AG09309 (cell line): ENCODE data around the gene OR51G1.
"Not testable (repeated sequence)": the region's sequence is repeated elsewhere in the genome, so short reads cannot be mapped to it uniquely, and the experiment has no call there.

Experiments used
- DNase-seq: peaks from one replicate; pipeline ENCODE4 v3.0.0-alpha.2; 2010; ENCODE audit warnings: low read depth
- H3K4me3 ChIP-seq: 2 replicates; pipeline ENCODE4 v1.5.1; 2011; ENCODE audit warnings: mild to moderate bottlenecking, low read depth, low read length, moderate library complexity; ENCODE audit not compliant: control insufficient read depth
- TF ChIP-seq, protein P1 (sequence below): IDR thresholded peaks from 2 replicates; pipeline ENCODE4 v1.5.1; 2011; ENCODE audit warnings: mild to moderate bottlenecking, low read depth, low read length, inconsistent platforms; ENCODE audit not compliant: insufficient read depth, control insufficient read depth; ENCODE audit errors: missing control alignments

OR51G1 gene, protein sequence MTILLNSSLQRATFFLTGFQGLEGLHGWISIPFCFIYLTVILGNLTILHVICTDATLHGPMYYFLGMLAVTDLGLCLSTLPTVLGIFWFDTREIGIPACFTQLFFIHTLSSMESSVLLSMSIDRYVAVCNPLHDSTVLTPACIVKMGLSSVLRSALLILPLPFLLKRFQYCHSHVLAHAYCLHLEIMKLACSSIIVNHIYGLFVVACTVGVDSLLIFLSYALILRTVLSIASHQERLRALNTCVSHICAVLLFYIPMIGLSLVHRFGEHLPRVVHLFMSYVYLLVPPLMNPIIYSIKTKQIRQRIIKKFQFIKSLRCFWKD

DNA sequence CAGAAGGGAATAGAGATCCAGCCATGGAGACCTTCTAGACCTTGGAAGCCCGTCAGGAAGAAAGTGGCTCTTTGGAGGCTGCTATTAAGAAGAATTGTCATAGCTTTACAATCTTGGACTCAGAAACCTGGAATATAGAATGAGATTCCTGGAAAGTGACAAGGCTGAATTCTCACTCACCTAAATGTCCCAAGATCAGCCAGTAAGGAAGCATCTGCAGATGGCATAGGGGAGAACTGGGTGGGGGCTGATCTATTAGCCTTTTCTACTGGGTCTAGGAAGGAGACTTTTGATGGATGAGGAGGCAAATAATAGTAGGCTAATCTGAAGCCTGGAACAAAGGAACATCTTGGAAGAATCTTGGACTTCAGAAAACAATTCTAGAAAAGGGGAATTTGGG is at the start of gene OR51G1:
Gene OR51G1, minus strand, starts transcription at position 101 of the 400 bp plus-strand sequence. Its CDS starts 0 bp downstream, at position 101.
- TF ChIP-seq, protein P1, sequence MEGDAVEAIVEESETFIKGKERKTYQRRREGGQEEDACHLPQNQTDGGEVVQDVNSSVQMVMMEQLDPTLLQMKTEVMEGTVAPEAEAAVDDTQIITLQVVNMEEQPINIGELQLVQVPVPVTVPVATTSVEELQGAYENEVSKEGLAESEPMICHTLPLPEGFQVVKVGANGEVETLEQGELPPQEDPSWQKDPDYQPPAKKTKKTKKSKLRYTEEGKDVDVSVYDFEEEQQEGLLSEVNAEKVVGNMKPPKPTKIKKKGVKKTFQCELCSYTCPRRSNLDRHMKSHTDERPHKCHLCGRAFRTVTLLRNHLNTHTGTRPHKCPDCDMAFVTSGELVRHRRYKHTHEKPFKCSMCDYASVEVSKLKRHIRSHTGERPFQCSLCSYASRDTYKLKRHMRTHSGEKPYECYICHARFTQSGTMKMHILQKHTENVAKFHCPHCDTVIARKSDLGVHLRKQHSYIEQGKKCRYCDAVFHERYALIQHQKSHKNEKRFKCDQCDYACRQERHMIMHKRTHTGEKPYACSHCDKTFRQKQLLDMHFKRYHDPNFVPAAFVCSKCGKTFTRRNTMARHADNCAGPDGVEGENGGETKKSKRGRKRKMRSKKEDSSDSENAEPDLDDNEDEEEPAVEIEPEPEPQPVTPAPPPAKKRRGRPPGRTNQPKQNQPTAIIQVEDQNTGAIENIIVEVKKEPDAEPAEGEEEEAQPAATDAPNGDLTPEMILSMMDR = no peak

DNA sequence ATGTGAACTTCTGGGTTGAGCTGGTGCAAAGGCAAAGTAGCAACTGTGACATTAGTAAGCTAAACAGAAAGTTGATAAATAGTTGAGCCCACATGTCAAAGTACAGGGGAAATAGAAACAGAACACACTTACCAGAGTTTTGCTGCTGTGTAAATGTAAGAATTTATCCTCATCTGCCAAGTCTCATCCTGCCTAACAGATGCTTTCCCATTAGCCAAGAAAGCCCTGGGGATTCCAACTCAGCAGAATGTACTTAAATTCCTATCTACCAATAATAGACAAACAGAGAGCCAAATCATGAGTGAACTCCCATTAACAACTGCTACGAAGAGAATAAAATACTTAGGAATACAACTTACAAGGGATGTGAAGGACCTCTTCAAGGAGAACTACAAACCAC is 38.7 kb upstream of the OR51G1 start:
- TF ChIP-seq, protein P1 = no peak
- no peak overlapping the region for H3K4me3 ChIP-seq
- no peak for DNase-seq

More for the DNA sequence above, at the start of gene OR51G1:
- no peak within 1 kb of the TSS for H3K4me3 ChIP-seq
- no peak for DNase-seq

DNA sequence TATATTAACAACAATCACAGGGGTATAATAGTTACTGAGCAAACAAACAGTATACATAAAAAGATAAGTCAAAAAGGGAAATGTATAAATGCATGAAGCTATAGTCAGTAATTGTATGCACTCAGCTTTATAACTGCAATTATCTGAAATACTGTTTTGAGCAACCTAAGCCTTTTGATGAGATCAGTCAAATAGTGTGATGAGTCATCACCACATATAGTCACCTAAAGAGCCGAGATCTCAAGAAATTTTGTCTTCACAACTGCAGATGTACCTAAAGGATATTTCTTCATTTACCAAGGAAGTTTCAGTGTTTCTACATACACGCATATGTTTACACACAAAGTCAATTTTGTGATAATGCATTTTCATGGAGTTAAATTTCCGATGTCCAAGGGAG is 36.7 kb upstream of the OR51G1 start:
- no peak overlapping the region for H3K4me3 ChIP-seq
- TF ChIP-seq, protein P1 = no peak
- DNase-seq = no peak

DNA sequence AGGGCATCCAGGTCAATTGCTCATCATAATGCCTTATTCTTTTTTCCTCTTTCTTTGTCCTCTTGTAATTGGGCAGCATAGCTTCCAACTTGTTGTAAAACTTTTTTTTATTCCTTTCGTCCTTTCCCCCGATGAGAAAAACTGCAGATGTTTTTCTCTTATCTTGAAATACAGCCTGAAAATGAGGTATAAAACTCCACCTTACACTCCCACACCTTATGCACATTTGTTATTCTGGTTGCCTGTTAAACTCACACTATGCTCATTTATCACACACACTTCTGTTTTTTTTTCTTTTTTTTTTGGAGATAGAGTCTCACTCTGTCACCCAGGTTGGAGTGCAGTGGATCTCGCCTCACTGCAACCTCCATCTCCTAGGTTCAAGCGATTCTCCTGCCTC is 33.3 kb upstream of the OR51G1 start:
- TF ChIP-seq, protein P1 = no peak

DNA sequence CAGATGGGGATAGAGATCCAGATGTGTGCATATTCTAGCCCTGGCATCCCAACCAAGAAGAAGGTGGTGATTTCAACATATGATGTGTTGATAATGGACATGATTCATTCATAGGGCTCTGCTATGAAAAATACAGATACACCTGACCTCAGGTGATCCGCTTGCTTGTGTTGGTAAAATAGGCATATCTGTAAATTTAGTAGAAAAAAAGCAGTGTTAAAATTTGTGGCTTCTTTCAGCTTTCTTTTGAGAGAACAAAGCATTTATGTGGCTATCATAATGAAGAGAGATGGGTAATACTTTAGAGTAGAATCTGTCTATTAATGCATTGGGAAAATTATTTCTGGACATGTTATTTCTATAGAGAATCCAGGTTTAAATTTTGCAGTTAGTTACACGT is 31.5 kb upstream of the OR51G1 start, which contains the start of gene OR51A2:
Gene OR51A2, minus strand, starts transcription at position 101 of the 400 bp plus-strand sequence. Its CDS starts 0 bp downstream, at position 101.
- DNase-seq, H3K4me3 ChIP-seq: not testable (repeated sequence)

More for the DNA sequence above, 33.3 kb upstream of the OR51G1 start:
- no peak overlapping the region for H3K4me3 ChIP-seq
- DNase-seq = no peak

DNA sequence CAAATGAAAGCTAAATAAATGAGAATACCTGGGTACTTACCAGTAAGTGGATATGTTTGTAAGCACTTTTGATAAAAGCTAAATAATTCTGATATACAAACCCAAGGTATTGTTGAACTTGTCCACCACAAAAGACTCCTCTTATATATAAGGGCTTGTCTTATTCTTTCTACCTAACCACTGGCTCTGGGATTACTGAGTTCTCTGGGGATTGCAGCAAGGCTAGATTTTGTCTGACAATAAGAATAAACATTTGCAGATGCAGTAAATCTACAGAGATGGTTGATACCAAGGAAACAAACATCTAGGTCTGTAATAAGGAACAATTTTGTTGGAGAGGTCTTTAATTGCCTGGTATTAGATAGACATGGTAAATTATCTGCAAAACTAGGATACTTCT is 23.4 kb upstream of the OR51G1 start, which contains the start of gene OR51A4:
Gene OR51A4, minus strand, starts transcription at position 101 of the 400 bp plus-strand sequence. CDS start 505 bp downstream, outside the sequence.
- DNase-seq = no peak
- TF ChIP-seq, protein P1 = no peak
- H3K4me3 ChIP-seq = no peak within 1 kb of the TSS

DNA sequence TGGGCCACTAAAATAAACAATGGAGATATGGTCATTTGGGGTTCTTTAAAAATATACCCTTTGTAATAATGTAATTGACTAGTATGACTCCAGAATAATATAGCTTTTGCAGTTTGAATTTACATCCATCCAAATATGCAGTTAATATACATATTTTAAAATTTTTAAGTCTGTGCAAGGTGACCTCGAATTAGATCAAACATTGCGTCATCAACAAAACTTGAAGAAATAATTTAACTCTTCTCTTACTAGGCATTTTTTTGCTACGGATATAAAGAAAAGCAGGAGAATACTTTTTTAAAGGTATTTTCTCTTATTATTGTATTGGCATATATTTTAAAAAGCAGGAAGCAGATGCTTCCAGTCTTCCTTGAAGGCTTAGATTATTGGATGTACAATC is 12.6 kb upstream of the OR51G1 start:
- TF ChIP-seq, protein P1 = no peak
- no peak for DNase-seq
- no peak overlapping the region for H3K4me3 ChIP-seq
